NCI-H146 (cell line): ENCODE results near the gene NUDT22.
"Not testable (repeated sequence)": the region's sequence is repeated elsewhere in the genome, so short reads cannot be mapped to it uniquely, and the experiment has no call there.

Experiments used
- DNase-seq: peaks from one replicate; lab custom pipeline; 2025; lab: John Stamatoyannopoulos, UW

The NUDT22 gene

GRCh38 chr11:64243236-64243854, 17.3 kb downstream of the NUDT22 start:
- DNase-seq: no peak

GRCh38 chr11:64244107-64244506, 18.0 kb downstream of the NUDT22 start:
- DNase-seq: no peak

- DNase-seq: no peak
Measured at GRCh38 chr11:64244966-64245365, 18.9 kb downstream of the NUDT22 start.

GRCh38 chr11:64245401-64245796, 19.3 kb downstream of the NUDT22 start:
- no peak for DNase-seq

- peak; percentile 60 for DNase-seq
Measured at GRCh38 chr11:64245797-64246620, 19.9 kb downstream of the NUDT22 start.

- DNase-seq: not testable (repeated sequence)
Measured at GRCh38 chr11:64246621-64246870, 20.5 kb downstream of the NUDT22 start.

- peak; percentile 93 for DNase-seq
Measured at GRCh38 chr11:64246871-64247728, 21.0 kb downstream of the NUDT22 start, which contains the start of gene PPP1R14B. PPP1R14B (minus strand) TSS chr11:64246943; CDS start chr11:64246673, 270 bp downstream.

GRCh38 chr11:64247729-64248531, 21.9 kb downstream of the NUDT22 start:
- DNase-seq: peak; percentile 50

- no peak for DNase-seq
Measured at GRCh38 chr11:64248578-64248977, 22.5 kb downstream of the NUDT22 start.

- DNase-seq: no peak
Measured at GRCh38 chr11:64249038-64249437, 23.0 kb downstream of the NUDT22 start.

- DNase-seq: no peak
Measured at GRCh38 chr11:64249563-64250414, 23.7 kb downstream of the NUDT22 start.

- DNase-seq: no peak
Measured at GRCh38 chr11:64250415-64251015, 24.4 kb downstream of the NUDT22 start.

- DNase-seq: peak; percentile 63
Measured at GRCh38 chr11:64251016-64251752, 25.1 kb downstream of the NUDT22 start, which contains the start of gene PLCB3. PLCB3 (plus strand) TSS chr11:64251530; CDS start chr11:64251650, 120 bp downstream.

GRCh38 chr11:64251753-64252002, 25.6 kb downstream of the NUDT22 start:
- DNase-seq: peak; percentile 30

- peak; percentile 64 for DNase-seq
Measured at GRCh38 chr11:64252003-64252872, 26.2 kb downstream of the NUDT22 start.

- no peak for DNase-seq
Measured at GRCh38 chr11:64253043-64253442, 27.0 kb downstream of the NUDT22 start.

- no peak for DNase-seq
Measured at GRCh38 chr11:64253481-64253880, 27.4 kb downstream of the NUDT22 start.

GRCh38 chr11:64254326-64254725, 28.3 kb downstream of the NUDT22 start:
- DNase-seq: no peak
